ENCODE results near the gene CYP26C1.

GRCh38 chr10:93074597-93075368, 14.2 kb downstream of the CYP26C1 start:
- TF ChIP-seq CTCF (IDR thresholded peaks at IDR 0.05), result no peak
- TF ChIP-seq POLR2A (IDR thresholded peaks at IDR 0.05), result no peak
- TF ChIP-seq POLR2AphosphoS5 (IDR thresholded peaks at IDR 0.05), result no peak
- TF ChIP-seq EP300 (IDR thresholded peaks at IDR 0.05; ENCODE audit: low read depth), result no peak
